Mesodermal cell (in vitro differentiated cells): ENCODE measurements around the gene TICAM1.
"Not testable (repeated sequence)": the region's sequence is repeated elsewhere in the genome, so short reads cannot be mapped to it uniquely, and the experiment has no call there.

ENCODE experiments used
- H3K27ac ChIP-seq: 2 replicates; pipeline ENCODE4 v1.7.0; 2013; ENCODE audit warnings: mild to moderate bottlenecking, low read depth, low read length, moderate library complexity; ENCODE audit not compliant: severe bottlenecking
- H3K36me3 ChIP-seq: 2 replicates; pipeline ENCODE4 v1.7.1; 2013; ENCODE audit warnings: mild to moderate bottlenecking, low read length, moderate library complexity; ENCODE audit not compliant: control insufficient read depth, insufficient read depth
- H3K4me1 ChIP-seq: one replicate; pipeline ENCODE4 v1.7.1; 2013; ENCODE audit warnings: mild to moderate bottlenecking, low read length; ENCODE audit not compliant: insufficient read depth, control insufficient read depth, poor library complexity, severe bottlenecking
- H3K4me3 ChIP-seq: 2 replicates; pipeline ENCODE4 v1.7.0; 2013; ENCODE audit warnings: low read length, control low read depth, mild to moderate bottlenecking; ENCODE audit not compliant: insufficient read depth, poor library complexity, severe bottlenecking; ENCODE audit errors: extremely low read depth
- H3K9me3 ChIP-seq: 2 replicates; pipeline ENCODE4 v1.7.1; 2013; ENCODE audit warnings: mild to moderate bottlenecking, low read length, moderate library complexity; ENCODE audit not compliant: control insufficient read depth
- WGBS, 2 experiments: methylation state at CpG; one replicate each; pipeline ENCODE4 v1.1.5; 2013; ENCODE audit warnings: missing lambda C conversion rate in 2 of 2; ENCODE audit not compliant: insufficient coverage in 2 of 2; 5-methylcytosine and 5-hydroxymethylcytosine counted together

Gene TICAM1

DNA sequence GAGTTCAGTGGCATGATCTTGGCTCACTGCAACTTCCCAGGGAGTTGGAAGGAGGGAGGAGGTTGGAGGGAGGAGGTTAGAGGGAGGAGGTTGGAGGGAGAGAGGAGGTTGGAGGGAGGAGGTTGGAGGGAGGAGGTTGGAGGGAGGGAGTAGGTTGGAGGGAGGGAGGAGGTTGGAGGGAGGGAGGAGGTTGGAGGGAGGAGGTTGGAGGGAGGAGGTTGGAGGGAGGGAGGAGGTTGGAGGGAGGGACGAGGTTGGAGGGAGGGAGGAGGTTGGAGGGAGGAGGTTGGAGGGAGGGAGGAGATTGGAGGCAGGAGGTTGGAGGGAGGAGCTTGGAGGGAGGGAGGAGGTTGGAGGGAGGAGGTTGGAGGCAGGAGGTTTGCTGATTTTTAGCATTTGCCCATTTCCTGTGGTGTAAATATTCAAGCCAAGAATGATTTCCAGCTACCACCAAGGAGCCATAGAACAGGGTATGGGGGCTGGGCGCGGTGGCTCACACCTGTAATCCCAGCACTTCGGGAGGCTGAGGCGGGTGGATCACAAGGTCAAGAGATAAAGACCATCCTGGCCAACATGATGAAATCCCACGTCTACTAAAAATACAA, 45.0 kb downstream of the TICAM1 start:
- H3K27ac ChIP-seq, H3K4me3 ChIP-seq, H3K36me3 ChIP-seq, H3K9me3 ChIP-seq, H3K4me1 ChIP-seq: not testable (repeated sequence)
- 84 to 93% methylated on average over 5 of the region's 6 CpGs for WGBS, 2 experiments

- Histone ChIP-seq H3K36me3 (no peaks in the 10 kb centered on the region), H3K4me3 (no peak overlapping the region), H3K27ac (no peak overlapping the region), H3K4me1 (no peaks in the 10 kb centered on the region), H3K9me3 (no peaks in the 10 kb centered on the region)
- WGBS, 2 experiments = no CpG with 5 or more reads among the region's 3 CpGs
Measured at GRCh38 chr19:4781801-4782200, 49.7 kb downstream of the TICAM1 start.

DNA sequence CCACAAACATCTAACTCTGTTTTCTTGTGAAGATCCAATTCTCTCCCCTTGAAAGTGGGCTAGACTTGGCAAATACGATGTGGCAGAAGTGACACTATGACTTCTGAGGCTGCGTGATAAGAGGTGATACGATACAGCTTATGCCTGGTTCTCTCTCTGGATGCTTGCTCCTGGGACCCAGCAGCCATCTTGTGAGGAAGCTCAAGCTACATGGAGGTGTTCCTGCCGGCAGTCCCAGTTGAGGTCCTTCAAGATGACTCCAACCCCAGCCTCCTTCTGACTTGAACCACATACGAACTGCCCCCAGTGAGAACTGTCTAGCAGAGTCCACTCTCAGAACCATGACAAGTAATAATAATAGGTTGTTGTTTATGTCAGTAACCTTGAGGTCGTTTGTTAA, 50.7 kb downstream of the TICAM1 start:
- no peaks in the 10 kb centered on the region for H3K9me3 ChIP-seq
- no peaks in the 10 kb centered on the region for H3K4me1 ChIP-seq
- WGBS, 2 experiments = 67 to 89% methylated on average over 3 to 4 of the region's 6 CpGs
- no peaks in the 10 kb centered on the region for H3K36me3 ChIP-seq
- H3K4me3 ChIP-seq = no peak overlapping the region
- no peak overlapping the region for H3K27ac ChIP-seq

DNA sequence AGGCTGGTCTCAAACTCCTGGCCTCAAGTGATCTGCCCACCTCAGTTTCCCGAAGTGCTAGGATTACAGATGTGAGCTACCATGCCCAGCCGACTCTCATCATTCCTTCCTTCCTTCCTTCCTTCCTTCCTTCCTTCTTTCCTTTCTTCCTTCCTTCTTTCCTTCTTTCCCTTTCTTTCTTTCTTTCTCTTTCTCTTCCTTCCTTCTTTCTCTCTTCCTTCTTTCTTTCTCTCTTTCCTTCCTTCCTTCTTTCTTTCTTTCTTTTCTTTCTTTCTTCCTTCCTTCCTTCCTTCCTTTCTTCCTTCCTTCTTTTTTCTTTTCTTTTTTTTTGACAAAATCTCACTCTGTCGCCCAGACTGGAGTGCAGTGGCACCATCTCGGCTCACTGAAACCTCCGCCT, 53.4 kb downstream of the TICAM1 start:
- 72 to 84% methylated on average over 5 of the region's 5 CpGs for WGBS, 2 experiments
- not testable (repeated sequence) for H3K27ac ChIP-seq, H3K9me3 ChIP-seq, H3K36me3 ChIP-seq, H3K4me3 ChIP-seq, H3K4me1 ChIP-seq

DNA sequence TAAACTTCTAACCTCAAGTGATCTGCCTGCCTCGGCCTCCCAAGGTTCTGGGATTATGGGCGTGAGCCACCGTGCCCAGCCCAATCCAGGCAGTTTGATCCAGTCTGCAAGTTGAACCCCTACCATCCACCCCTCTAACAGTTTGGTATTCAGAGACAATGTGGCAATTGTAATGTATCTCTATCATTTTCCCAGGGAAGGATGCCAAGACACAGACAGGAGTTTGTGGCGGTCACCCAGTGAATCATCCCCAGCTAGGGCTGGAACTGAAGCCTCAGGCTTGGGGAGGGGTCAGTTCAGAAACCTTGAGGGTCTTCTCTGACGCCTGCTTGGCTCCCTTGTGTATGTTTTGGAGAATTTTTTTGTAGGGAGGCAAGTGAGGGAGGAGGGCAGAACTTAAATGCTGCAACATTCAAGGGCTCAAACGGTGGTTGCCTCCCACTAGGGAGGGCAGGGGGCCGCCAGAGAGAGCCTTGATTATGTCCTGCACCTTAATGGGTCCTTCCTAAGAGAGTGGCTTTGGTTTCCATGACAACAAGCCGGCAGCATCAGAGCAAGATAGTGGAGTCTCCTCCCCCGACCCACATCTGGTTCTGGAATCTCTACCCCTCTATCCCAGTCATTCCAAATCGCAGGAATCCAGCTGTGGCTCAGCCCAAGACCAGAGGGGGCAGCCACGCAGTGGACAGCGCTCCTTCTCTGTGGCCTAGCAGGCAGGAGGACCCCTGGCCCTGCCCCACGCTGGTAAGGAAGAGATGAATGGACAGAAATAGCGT, 54.9 kb downstream of the TICAM1 start:
- no peaks in the 10 kb centered on the region for H3K36me3 ChIP-seq
- no peak overlapping the region for H3K4me3 ChIP-seq
- H3K27ac ChIP-seq = no peak overlapping the region
- no peaks in the 10 kb centered on the region for H3K9me3 ChIP-seq
- H3K4me1 ChIP-seq = no peaks in the 10 kb centered on the region
- WGBS, 2 experiments = 53 to 58% methylated on average over 8 to 14 of the region's 14 CpGs

DNA sequence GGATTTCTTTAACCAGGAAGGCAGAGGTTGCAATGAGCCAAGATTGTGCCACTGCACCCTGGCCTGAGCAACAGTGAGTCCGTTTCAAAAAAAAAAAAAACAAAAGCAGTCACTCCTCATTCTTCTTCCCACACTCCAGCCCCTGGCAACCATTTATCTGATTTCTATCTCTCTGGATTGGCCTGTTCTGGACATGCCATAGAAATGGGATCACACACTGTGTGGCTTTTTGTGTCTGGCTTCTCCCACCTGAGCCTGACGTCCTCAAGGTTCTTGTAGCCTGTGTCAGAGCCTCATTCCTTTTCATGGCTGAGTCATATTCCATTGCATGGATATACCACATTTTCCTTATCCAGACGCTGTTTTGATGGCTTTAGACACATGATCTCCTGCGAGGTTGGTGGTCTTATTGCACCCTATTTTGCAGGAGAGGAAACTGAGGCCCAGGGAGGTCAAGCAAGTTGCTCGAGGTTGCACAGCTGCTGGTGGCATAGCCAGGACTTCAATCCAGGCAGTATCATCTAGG, 55.8 kb downstream of the TICAM1 start:
- H3K4me1 ChIP-seq = no peaks in the 10 kb centered on the region
- H3K9me3 ChIP-seq = no peaks in the 10 kb centered on the region
- 49 to 64% methylated on average over 3 to 5 of the region's 5 CpGs for WGBS, 2 experiments
- no peak overlapping the region for H3K4me3 ChIP-seq
- no peaks in the 10 kb centered on the region for H3K36me3 ChIP-seq
- H3K27ac ChIP-seq = no peak overlapping the region

GRCh38 chr19:4774136-4774535, 57.4 kb downstream of the TICAM1 start:
- WGBS, 2 experiments = 55 to 62% methylated on average over 2 of the region's 3 CpGs
- Histone ChIP-seq H3K4me3 (no peak overlapping the region), H3K9me3 (no peaks in the 10 kb centered on the region), H3K36me3 (no peaks in the 10 kb centered on the region), H3K4me1 (no peaks in the 10 kb centered on the region), H3K27ac (no peak overlapping the region)

GRCh38 chr19:4773047-4773640, 58.4 kb downstream of the TICAM1 start:
- no peaks in the 10 kb centered on the region for H3K36me3 ChIP-seq
- H3K4me3 ChIP-seq = no peak overlapping the region
- no peak overlapping the region for H3K27ac ChIP-seq
- no peaks in the 10 kb centered on the region for H3K4me1 ChIP-seq
- WGBS, 2 experiments = 63 to 75% methylated on average over 8 to 9 of the region's 9 CpGs
- no peaks in the 10 kb centered on the region for H3K9me3 ChIP-seq

- Histone ChIP-seq H3K9me3 (no peaks in the 10 kb centered on the region), H3K4me1 (no peaks in the 10 kb centered on the region), H3K4me3 (no peak overlapping the region), H3K27ac (no peak overlapping the region), H3K36me3 (no peaks in the 10 kb centered on the region)
- 73% methylated on average over 2 of the region's 2 CpGs; no CpG with 5 or more reads in 1 of the 2 experiments for WGBS, 2 experiments
Measured at GRCh38 chr19:4772566-4772965, 58.9 kb downstream of the TICAM1 start.

DNA sequence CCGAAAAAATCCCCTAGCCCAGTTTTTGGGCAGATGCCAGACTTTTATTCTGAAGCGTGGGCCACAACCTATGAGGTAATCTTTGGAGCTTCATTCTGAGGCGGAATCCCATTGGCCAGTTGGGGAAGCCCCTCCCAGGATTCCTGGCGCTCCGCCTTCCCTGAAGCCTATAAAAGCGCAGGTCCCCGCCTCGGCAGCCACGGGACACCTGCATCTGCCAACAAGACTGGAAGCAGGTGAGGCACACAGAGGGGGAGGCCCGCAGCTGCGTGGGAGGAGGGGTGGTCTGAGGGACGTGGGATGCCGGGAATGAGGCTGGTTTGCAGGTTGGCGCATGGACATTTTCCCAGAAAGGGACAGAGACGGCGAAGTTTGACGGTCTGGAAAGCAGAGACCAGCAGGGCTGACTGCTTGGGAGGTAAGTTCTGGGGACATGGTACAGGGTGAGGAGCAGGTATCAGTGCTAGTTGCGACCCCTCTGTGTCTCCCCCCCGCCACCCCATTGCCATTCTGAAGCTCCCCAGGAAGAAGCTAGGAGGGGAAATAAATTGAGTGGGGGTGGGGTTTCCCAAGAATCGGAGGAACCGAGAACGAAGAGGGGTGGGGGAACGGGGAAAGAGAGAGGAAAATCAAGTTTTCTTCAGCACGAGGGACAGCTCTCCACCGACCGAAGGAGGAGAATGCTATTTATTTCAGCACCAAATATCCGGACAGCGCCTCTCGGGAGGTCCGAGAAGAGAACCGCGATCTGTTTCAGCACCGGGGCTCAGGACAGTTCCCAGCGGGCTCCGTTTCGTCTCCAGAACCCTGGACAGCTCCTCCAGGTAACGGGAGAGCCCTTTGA, 62.4 kb downstream of the TICAM1 start:
- Histone ChIP-seq H3K27ac (no peak overlapping the region), H3K9me3 (no peaks in the 10 kb centered on the region), H3K4me1 (no peaks in the 10 kb centered on the region), H3K4me3 (no peak overlapping the region), H3K36me3 (no peaks in the 10 kb centered on the region)
- WGBS, 2 experiments = 9 to 18% methylated on average over 33 of the region's 37 CpGs
